Measurements from ENCODE around the gene ISCA1. TPM values are rescaled to one million over a fixed set of nuclear protein-coding genes. Genes with fewer than 3 reads are reported as not detected.
"Not testable (repeated sequence)": the region's sequence is repeated elsewhere in the genome, so short reads cannot be mapped to it uniquely, and the experiment has no call there.

ISCA1 gene
- total and polyA plus RNA-seq, 11 donors: 39.2 to 104 (median 70.9) TPM

DNA sequence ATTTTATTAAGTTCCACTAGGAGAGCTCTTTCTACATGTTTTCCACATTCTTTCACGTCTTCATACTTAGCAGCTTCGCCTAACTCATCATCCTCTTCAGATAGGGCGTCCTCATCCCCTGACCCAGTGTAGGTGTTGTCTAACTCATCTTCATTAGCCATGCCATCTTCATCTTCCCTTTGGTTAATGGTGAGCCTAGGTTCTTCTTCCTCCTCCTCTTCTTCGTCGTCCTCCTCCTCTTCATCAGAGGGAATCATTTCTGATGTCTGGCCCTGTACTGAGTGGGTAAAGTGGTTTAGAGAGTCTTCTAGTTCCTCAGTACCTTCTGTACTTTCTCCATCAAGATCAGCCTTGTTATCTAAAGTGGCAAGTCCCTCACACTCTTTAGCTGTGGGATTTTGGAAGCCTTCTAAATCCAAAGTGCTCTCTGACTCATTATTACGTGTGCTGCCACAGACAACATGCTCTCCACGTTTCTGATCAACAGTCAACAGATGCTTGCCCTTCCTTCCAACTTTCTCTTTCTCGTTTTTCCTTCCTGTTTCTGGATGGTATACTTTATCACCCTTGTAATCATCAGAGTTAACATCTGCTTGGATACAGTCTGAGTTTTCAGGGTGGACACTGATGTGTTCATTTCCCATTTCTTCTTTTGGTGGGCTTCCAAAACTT lies 40.8 kb upstream of the ISCA1 start:
- DNase-seq (no peak), ATAC-seq (peak in 1 of 4 donors; percentile 31)
- WGBS, 4 donors: 75 to 81% (median 78%) methylated on average over 8 of the region's 8 CpGs
- Histone ChIP-seq H3K4me3 (no peak overlapping the region), H3K4me1 (no peaks in the 10 kb centered on the region), H3K36me3 (peaks cover 2 to 100% (median 100%) of the 10 kb centered on the region in 9 donors), H3K27me3 (no peaks in the 10 kb centered on the region), H3K9me3 (no peaks in the 10 kb centered on the region), H3K27ac (no peak overlapping the region)
- TF ChIP-seq POLR2A (IDR thresholded peaks at IDR 0.05): no peak
- TF ChIP-seq, protein P1, sequence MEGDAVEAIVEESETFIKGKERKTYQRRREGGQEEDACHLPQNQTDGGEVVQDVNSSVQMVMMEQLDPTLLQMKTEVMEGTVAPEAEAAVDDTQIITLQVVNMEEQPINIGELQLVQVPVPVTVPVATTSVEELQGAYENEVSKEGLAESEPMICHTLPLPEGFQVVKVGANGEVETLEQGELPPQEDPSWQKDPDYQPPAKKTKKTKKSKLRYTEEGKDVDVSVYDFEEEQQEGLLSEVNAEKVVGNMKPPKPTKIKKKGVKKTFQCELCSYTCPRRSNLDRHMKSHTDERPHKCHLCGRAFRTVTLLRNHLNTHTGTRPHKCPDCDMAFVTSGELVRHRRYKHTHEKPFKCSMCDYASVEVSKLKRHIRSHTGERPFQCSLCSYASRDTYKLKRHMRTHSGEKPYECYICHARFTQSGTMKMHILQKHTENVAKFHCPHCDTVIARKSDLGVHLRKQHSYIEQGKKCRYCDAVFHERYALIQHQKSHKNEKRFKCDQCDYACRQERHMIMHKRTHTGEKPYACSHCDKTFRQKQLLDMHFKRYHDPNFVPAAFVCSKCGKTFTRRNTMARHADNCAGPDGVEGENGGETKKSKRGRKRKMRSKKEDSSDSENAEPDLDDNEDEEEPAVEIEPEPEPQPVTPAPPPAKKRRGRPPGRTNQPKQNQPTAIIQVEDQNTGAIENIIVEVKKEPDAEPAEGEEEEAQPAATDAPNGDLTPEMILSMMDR (IDR thresholded peaks at IDR 0.05): no peak
- intact Hi-C loops (cut with DNase I): no loop called here

DNA sequence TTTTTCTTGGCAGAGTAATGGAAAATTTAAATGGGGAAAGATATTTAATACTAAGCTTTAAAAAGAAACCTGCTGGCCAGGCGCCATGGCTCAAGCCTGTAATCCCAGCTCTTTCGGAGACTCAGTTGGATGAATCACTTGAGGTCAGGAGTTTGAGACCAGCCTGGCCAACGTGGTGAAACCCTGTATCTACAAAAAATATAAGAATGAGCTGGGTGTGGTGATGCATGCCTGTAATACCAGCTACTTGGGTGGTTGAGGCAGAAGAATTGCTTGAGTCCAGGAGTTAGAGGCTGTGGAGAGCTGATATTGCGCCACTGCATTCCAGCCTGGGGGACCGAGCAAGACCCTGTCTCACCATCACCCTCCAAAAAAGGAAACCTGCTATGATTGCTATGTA lies 39.0 kb upstream of the ISCA1 start:
- no peaks in the 10 kb centered on the region for H3K27me3 ChIP-seq
- TF ChIP-seq POLR2A (IDR thresholded peaks at IDR 0.05): no peak
- TF ChIP-seq, protein P1 (IDR thresholded peaks at IDR 0.05): no peak
- no peak overlapping the region for H3K27ac ChIP-seq
- no peak for DNase-seq
- peaks cover 0 to 100% (median 100%) of the 10 kb centered on the region in 9 donors for H3K36me3 ChIP-seq
- intact Hi-C loops (cut with DNase I): no loop called here
- ATAC-seq: no peak
- no peak overlapping the region for H3K4me3 ChIP-seq
- H3K4me1 ChIP-seq: no peaks in the 10 kb centered on the region
- H3K9me3 ChIP-seq: no peaks in the 10 kb centered on the region
- 81 to 92% (median 87%) methylated on average over 5 of the region's 5 CpGs for WGBS, 4 donors

DNA sequence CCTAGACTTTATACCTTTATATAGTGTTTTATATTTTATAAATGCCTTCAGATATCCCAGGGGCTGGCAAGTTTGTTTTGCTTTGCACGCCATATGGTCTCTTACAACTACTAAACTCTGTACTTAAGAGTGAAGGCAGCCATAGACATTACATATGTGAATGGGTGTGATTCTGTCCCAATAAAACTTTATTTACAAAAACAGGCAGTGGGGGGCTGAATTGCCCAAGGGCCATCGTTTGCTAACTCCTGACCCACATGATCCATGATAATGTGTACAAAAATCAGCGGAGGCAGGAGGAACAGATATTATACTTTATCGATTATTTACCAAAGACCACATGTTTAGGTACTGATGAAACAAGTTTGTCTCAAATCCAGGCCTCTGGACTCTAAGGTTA lies 35.8 kb upstream of the ISCA1 start:
- no peaks in the 10 kb centered on the region for H3K27me3 ChIP-seq
- intact Hi-C loops (cut with DNase I): no loop called here
- H3K4me3 ChIP-seq: no peak overlapping the region
- ATAC-seq (no peak), DNase-seq (no peak)
- peaks cover 0 to 4% (median 0%) of the 10 kb centered on the region in 12 donors for H3K4me1 ChIP-seq
- 96 to 99% (median 98%) methylated on average over 4 of the region's 4 CpGs for WGBS, 4 donors
- H3K27ac ChIP-seq: no peak overlapping the region
- no peak for TF ChIP-seq POLR2A (IDR thresholded peaks at IDR 0.05)
- TF ChIP-seq, protein P1 (IDR thresholded peaks at IDR 0.05): no peak
- H3K9me3 ChIP-seq: no peaks in the 10 kb centered on the region
- H3K36me3 ChIP-seq: peaks cover 0 to 100% (median 98%) of the 10 kb centered on the region in 9 donors

DNA sequence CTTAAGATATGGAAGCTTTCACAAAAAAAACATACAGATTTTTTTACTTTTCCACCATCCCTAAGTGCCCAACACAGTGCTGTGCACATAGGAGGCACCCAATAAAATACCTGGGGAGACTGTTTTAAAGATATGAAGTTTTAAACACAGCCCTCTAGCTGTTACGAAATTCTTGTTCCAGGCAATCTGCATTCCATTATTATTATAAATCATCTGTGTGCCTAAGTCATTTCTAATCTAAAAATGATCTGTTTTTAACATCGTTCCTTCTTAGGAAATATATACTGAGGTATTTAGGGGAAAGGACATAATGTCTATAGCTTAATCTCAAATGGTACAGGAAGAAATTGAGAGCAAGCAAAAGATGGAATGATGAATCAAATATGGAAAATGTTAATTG lies 32.7 kb upstream of the ISCA1 start:
- ATAC-seq (no peak), DNase-seq (no peak)
- WGBS, 4 donors: 43 to 70% (median 65%) methylated on average over 2 of the region's 2 CpGs
- intact Hi-C loops (cut with DNase I): no loop called here
- TF ChIP-seq, protein P1 (IDR thresholded peaks at IDR 0.05): no peak
- no peak for TF ChIP-seq POLR2A (IDR thresholded peaks at IDR 0.05)
- Histone ChIP-seq H3K27ac (no peak overlapping the region), H3K9me3 (no peaks in the 10 kb centered on the region), H3K4me1 (peaks cover 0 to 4% (median 0%) of the 10 kb centered on the region in 12 donors), H3K27me3 (no peaks in the 10 kb centered on the region), H3K4me3 (no peak overlapping the region), H3K36me3 (peaks cover 0 to 86% (median 82%) of the 10 kb centered on the region in 9 donors)

DNA sequence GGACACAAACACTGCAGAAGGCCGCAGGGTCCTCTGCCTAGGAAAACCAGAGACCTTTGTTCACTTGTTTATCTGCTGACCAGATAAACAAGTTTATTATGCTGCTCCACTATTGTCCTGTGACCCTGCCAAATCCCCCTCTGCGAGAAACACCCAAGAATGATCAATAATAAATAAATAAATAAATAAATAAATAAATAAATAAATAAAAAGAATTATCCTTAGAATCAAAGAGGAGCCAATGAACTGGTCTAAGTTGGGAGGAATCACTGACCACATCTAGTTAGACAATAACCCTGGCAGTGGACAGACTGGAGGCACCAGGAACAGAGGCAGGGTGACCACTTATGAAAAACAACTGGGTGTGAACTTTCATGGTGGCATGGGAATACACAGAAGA lies 30.6 kb upstream of the ISCA1 start:
- H3K9me3 ChIP-seq; H3K27me3 ChIP-seq; intact Hi-C loops (cut with DNase I); DNase-seq; H3K4me1 ChIP-seq; H3K27ac ChIP-seq; ATAC-seq; H3K4me3 ChIP-seq: not testable (repeated sequence)
- WGBS, 4 donors: 94 to 100% (median 100%) methylated on average over 2 of the region's 2 CpGs
- peaks cover 0 to 86% (median 82%) of the 10 kb centered on the region in 9 donors for H3K36me3 ChIP-seq
